BJ (cell line): Measurements from ENCODE around the gene MPP3. TPM values are rescaled to one million over a fixed set of nuclear protein-coding genes. Genes with fewer than 3 reads are reported as not detected.

Experiments
- CTCF ChIA-PET: fragments of 350-600 bp; formaldehyde crosslinking; extraction: SDS; loops from one replicate; lab custom pipeline; 2021; ENCODE audit warnings: antibody characterized with exemption, inconsistent platforms; lab: Yijun Ruan, JAX
- POLR2A ChIA-PET: fragments of 300-600 bp; sonication (Branson Sonifier 250); formaldehyde crosslinking; extraction: SDS; loops from one replicate; lab custom pipeline; 2021; ENCODE audit warnings: antibody characterized with exemption; lab: Charles Lee
- DNase-seq: peaks from one replicate; pipeline ENCODE4 v3.0.0-alpha.2; 2011; ENCODE audit warnings: low read depth
- H3K27me3 ChIP-seq: 2 replicates; pipeline ENCODE4 v1.6.0; 2011; ENCODE audit warnings: low read length; ENCODE audit not compliant: control insufficient read depth, insufficient read depth
- H3K36me3 ChIP-seq: 2 replicates; pipeline ENCODE4 v1.5.1; 2011; ENCODE audit warnings: low read length; ENCODE audit not compliant: control insufficient read depth, insufficient read depth
- H3K4me3 ChIP-seq: 2 replicates; pipeline ENCODE4 v1.5.1; 2011; ENCODE audit warnings: low read depth, mild to moderate bottlenecking, control low read depth, low read length
- polyA plus RNA-seq: library from polyadenylated mRNA; depleted of rRNA; stranded (reverse); fragments of >200 nt; gene quantifications from 2 replicates; pipeline ENCODE4 v1.2.3, GENCODE V29; 2011
- TF ChIP-seq, protein P1 (sequence below): IDR thresholded peaks from 2 replicates; pipeline ENCODE4 v1.5.1; 2011; ENCODE audit warnings: low read depth, mild to moderate bottlenecking, control low read depth, inconsistent platforms, low read length, moderate library complexity; ENCODE audit not compliant: insufficient read depth

Gene MPP3
- polyA plus RNA-seq, 1 experiment, result 7.9 TPM

DNA sequence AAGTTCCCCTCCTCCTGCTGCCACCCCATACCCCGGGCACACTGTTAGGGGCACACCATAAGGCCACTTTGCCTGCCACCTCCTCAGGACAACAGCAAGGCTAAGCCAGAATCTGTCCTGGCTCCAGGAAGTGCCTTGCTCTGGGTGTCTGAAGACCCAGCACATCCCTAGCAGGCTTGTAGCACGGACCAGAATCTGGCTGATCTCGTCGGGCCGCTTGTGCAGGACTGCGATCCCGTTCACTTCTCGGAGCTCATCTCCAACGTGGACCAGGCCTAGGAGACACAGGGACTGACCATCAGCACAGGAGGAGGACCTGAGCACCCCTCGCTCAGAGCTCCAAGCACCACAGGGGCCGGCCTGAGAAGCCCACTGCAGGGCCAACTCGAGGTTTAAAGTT lies 7.4 kb downstream of the MPP3 start:
- no peak for DNase-seq
- ChIA-PET POLR2A (no interaction called here), CTCF (interaction anchor here (1.1 to 5.1 kb wide), 2 partner anchors 9 to 21 kb away, joined by 3 to 21 read pairs; partner anchors contain the start of gene CD300LG)
- TF ChIP-seq, protein P1, sequence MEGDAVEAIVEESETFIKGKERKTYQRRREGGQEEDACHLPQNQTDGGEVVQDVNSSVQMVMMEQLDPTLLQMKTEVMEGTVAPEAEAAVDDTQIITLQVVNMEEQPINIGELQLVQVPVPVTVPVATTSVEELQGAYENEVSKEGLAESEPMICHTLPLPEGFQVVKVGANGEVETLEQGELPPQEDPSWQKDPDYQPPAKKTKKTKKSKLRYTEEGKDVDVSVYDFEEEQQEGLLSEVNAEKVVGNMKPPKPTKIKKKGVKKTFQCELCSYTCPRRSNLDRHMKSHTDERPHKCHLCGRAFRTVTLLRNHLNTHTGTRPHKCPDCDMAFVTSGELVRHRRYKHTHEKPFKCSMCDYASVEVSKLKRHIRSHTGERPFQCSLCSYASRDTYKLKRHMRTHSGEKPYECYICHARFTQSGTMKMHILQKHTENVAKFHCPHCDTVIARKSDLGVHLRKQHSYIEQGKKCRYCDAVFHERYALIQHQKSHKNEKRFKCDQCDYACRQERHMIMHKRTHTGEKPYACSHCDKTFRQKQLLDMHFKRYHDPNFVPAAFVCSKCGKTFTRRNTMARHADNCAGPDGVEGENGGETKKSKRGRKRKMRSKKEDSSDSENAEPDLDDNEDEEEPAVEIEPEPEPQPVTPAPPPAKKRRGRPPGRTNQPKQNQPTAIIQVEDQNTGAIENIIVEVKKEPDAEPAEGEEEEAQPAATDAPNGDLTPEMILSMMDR, result no peak
- H3K27me3 ChIP-seq, result no peaks in the 10 kb centered on the region
- peaks cover 27% of the 10 kb centered on the region for H3K36me3 ChIP-seq
- no peak overlapping the region for H3K4me3 ChIP-seq

DNA sequence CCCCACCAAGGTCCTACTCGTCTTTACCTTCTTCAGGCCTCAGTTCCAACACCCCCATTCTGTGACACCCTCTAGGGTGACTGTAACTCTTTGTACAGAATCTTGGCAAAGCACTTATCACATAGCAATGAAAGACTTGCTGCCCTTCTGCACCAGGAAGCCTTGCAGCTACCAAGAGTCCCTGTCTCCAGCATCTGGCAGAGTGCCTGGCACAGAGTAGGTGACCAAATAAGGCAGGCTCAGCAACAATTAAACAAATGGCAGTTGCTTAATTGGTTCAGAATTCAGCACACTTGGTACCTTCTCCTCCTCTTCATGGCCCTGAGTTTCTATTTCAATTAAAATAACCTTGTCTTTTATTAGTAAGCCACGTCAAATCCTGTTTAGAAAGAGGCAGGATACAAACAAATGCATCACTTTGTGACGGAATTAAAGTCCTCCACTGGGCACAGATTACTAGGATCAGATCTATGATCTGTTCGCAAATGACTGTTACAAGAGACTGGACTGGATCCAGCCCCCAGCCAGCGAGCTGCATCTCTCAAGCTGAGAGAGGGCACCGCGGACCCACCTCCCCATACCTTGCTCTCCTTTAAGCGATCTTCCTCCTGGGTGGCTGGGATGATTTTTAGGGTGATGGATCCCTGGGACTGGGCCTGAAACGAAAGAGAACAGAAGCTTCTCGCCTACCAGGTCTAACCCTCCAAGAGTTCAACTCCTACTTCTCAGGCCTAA lies 9.4 kb downstream of the MPP3 start:
- peaks cover 15% of the 10 kb centered on the region for H3K36me3 ChIP-seq
- DNase-seq, result no peak
- TF ChIP-seq, protein P1, result no peak
- ChIA-PET CTCF (interaction anchor here (1.3 kb wide), 1 partner anchor 22 kb away, joined by 3 read pairs; no protein-coding TSS in a partner anchor), POLR2A (no interaction called here)
- H3K4me3 ChIP-seq, result no peak overlapping the region
- no peaks in the 10 kb centered on the region for H3K27me3 ChIP-seq

GRCh38 chr17:43822570-43823190 lies 10.3 kb downstream of the MPP3 start:
- no peak for DNase-seq
- H3K4me3 ChIP-seq, result no peak overlapping the region
- TF ChIP-seq, protein P1, result no peak
- H3K36me3 ChIP-seq, result peaks cover 13% of the 10 kb centered on the region
- ChIA-PET POLR2A (no interaction called here), CTCF (interaction anchor here (1.3 kb wide), 1 partner anchor 23 kb away, joined by 3 read pairs; no protein-coding TSS in a partner anchor)
- no peaks in the 10 kb centered on the region for H3K27me3 ChIP-seq

- DNase-seq, result no peak
- ChIA-PET CTCF (interaction anchor here (1.4 kb wide), 1 partner anchor 26 kb away, joined by 4 read pairs; the partner anchor contains the start of gene CD300LG), POLR2A (no interaction called here)
- Histone ChIP-seq H3K27me3 (no peaks in the 10 kb centered on the region), H3K36me3 (peaks cover 16% of the 10 kb centered on the region), H3K4me3 (no peak overlapping the region)
- TF ChIP-seq, protein P1, result no peak
These were observed 12.2 kb downstream of the MPP3 start for GRCh38 chr17:43820759-43821158.

GRCh38 chr17:43818966-43819365 lies 14.0 kb downstream of the MPP3 start:
- no peak for DNase-seq
- ChIA-PET CTCF (interaction anchor here (2.1 to 4.1 kb wide), 2 partner anchors 8 to 27 kb away, joined by 6 to 21 read pairs; partner anchors contain the start of gene CD300LG), POLR2A (no interaction called here)
- Histone ChIP-seq H3K27me3 (no peaks in the 10 kb centered on the region), H3K4me3 (no peak overlapping the region), H3K36me3 (peaks cover 12% of the 10 kb centered on the region)
- TF ChIP-seq, protein P1, result no peak
